ENCODE data around the gene PSME2. TPM values are rescaled to one million over a fixed set of nuclear protein-coding genes. Genes with fewer than 3 reads are reported as not detected.

Gene PSME2
- total and polyA plus RNA-seq, 2 of the 13 experiments (the other 11 are each of a cell fraction or from before 2014, with no cell fraction given): 332 to 716 TPM

DNA sequence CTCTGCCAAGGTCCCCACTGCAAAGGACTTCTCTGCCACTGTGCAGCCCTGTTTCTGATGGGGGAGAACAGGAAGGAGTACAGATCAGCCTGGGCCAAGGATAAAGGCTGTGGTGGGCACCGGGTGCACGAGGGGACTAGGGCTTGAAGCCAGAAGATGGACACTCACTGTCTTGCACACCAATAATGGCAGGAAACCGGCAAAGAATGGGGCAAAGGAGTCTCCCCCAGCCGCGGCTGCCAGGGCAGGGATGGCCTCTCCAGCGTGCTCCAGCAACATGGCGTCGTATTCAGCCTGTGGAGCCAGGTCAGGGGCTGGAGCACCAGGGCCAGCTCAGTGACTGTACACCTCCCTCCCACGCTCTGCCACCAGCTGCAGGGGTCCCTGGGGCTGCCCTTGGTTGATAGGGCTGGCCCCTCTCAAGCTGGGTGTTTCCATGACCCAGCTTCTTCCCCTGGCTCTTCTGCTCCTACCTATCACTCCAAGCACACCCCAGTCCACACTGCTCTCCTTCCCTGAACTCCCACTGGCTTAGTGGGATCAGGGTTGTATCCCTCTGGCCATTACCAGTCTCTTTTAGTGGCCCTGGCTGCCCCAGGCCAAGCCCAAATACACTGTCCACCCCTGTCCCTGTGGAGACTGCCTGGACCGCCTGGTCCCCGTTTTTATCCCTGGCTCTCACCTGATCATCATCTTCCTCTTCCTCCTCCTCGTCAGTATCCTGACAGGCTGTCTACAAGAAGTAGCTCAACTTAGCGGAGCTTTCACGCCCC lies 35.9 kb upstream of the PSME2 start (continued):
- TF ChIP-seq, protein P1, sequence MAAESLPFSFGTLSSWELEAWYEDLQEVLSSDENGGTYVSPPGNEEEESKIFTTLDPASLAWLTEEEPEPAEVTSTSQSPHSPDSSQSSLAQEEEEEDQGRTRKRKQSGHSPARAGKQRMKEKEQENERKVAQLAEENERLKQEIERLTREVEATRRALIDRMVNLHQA (CRISPR knock-in tag; IDR thresholded peaks at IDR 0.05): no peak
- TF ChIP-seq KLF11 (CRISPR knock-in tag; IDR thresholded peaks at IDR 0.05): no peak
- no peak for TF ChIP-seq ATM (IDR thresholded peaks at IDR 0.05; ENCODE audit: borderline replicate concordance)
- TF ChIP-seq ZNF781 (CRISPR knock-in tag; IDR thresholded peaks at IDR 0.05; ENCODE audit: borderline replicate concordance, not compliant biosample characterization): no peak
- TF ChIP-seq ZNF83 (CRISPR knock-in tag; IDR thresholded peaks at IDR 0.05; ENCODE audit: borderline replicate concordance): no peak
- no peak for TF ChIP-seq RAD51 (IDR thresholded peaks at IDR 0.05; ENCODE audit: borderline replicate concordance)
- no peak for TF ChIP-seq MLLT10 (CRISPR knock-in tag; IDR thresholded peaks at IDR 0.05)
- TF ChIP-seq DNMT1 (CRISPR knock-in tag; IDR thresholded peaks at IDR 0.05): no peak
- TF ChIP-seq, protein P2, sequence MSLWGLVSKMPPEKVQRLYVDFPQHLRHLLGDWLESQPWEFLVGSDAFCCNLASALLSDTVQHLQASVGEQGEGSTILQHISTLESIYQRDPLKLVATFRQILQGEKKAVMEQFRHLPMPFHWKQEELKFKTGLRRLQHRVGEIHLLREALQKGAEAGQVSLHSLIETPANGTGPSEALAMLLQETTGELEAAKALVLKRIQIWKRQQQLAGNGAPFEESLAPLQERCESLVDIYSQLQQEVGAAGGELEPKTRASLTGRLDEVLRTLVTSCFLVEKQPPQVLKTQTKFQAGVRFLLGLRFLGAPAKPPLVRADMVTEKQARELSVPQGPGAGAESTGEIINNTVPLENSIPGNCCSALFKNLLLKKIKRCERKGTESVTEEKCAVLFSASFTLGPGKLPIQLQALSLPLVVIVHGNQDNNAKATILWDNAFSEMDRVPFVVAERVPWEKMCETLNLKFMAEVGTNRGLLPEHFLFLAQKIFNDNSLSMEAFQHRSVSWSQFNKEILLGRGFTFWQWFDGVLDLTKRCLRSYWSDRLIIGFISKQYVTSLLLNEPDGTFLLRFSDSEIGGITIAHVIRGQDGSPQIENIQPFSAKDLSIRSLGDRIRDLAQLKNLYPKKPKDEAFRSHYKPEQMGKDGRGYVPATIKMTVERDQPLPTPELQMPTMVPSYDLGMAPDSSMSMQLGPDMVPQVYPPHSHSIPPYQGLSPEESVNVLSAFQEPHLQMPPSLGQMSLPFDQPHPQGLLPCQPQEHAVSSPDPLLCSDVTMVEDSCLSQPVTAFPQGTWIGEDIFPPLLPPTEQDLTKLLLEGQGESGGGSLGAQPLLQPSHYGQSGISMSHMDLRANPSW (CRISPR knock-in tag; IDR thresholded peaks at IDR 0.05; ENCODE audit: borderline replicate concordance): no peak
- no peak for TF ChIP-seq ZNF841 (CRISPR knock-in tag; IDR thresholded peaks at IDR 0.05; ENCODE audit: borderline replicate concordance)
- TF ChIP-seq PAF1 (CRISPR knock-in tag; IDR thresholded peaks at IDR 0.05): peak; percentile 66; the same call in 1 of the 2 replicates
- TF ChIP-seq BCL6 (CRISPR knock-in tag; IDR thresholded peaks at IDR 0.05): no peak
- no peak for TF ChIP-seq RBM39 (IDR thresholded peaks at IDR 0.05; ENCODE audit: low read depth, low read length, poor library complexity, severe bottlenecking)
- TF ChIP-seq HNF4A (CRISPR knock-in tag; IDR thresholded peaks at IDR 0.05): no peak
- no peak for TF ChIP-seq MTF1 (CRISPR knock-in tag; IDR thresholded peaks at IDR 0.05)
- no peak for TF ChIP-seq ZNF510 (CRISPR knock-in tag; IDR thresholded peaks at IDR 0.05; ENCODE audit: low read depth)
- no peak for TF ChIP-seq ZNF468 (CRISPR knock-in tag; IDR thresholded peaks at IDR 0.05)
- no peak for TF ChIP-seq SAFB2 (CRISPR knock-in tag; IDR thresholded peaks at IDR 0.05; ENCODE audit: borderline replicate concordance, low read depth)
- TF ChIP-seq, protein P3, sequence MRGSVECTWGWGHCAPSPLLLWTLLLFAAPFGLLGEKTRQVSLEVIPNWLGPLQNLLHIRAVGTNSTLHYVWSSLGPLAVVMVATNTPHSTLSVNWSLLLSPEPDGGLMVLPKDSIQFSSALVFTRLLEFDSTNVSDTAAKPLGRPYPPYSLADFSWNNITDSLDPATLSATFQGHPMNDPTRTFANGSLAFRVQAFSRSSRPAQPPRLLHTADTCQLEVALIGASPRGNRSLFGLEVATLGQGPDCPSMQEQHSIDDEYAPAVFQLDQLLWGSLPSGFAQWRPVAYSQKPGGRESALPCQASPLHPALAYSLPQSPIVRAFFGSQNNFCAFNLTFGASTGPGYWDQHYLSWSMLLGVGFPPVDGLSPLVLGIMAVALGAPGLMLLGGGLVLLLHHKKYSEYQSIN (CRISPR knock-in tag; IDR thresholded peaks at IDR 0.05; ENCODE audit: borderline replicate concordance): no peak
- no peak for TF ChIP-seq KAT7 (CRISPR knock-in tag; IDR thresholded peaks at IDR 0.05; ENCODE audit: borderline replicate concordance)
- no peak for TF ChIP-seq RORA (CRISPR knock-in tag; IDR thresholded peaks at IDR 0.05)
- no peak for TF ChIP-seq TARDBP (CRISPR knock-in tag; IDR thresholded peaks at IDR 0.05)
- TF ChIP-seq ZNF224 (CRISPR knock-in tag; IDR thresholded peaks at IDR 0.05): no peak
- no peak for TF ChIP-seq ZFP90 (CRISPR knock-in tag; IDR thresholded peaks at IDR 0.05; ENCODE audit: borderline replicate concordance)
- TF ChIP-seq ZNF768 (CRISPR knock-in tag; IDR thresholded peaks at IDR 0.05): no peak
- no peak for TF ChIP-seq ZNF160 (CRISPR knock-in tag; IDR thresholded peaks at IDR 0.05)
- TF ChIP-seq SNAPC2 (CRISPR knock-in tag; IDR thresholded peaks at IDR 0.05): no peak
- TF ChIP-seq RFXAP (CRISPR knock-in tag; IDR thresholded peaks at IDR 0.05; ENCODE audit: borderline replicate concordance): no peak
- 0 out of 2 replicates have a peak, but pooled peaks have one; percentile 15 for TF ChIP-seq ZNF34 (CRISPR knock-in tag; IDR thresholded peaks at IDR 0.05; ENCODE audit: borderline replicate concordance)
